H1 (cell line): ENCODE measurements around the gene INHA. TPM values are rescaled to one million over a fixed set of nuclear protein-coding genes. Genes with fewer than 3 reads are reported as not detected.

ENCODE experiments used
- CEBPB ChIP-seq: IDR thresholded peaks from 2 replicates; pipeline ENCODE4 v1.6.1; 2012; ENCODE audit warnings: low read depth, low read length
- CREB1 ChIP-seq: IDR thresholded peaks from 2 replicates; pipeline ENCODE4 v1.6.1; 2012; ENCODE audit warnings: inconsistent platforms
- CTBP2 ChIP-seq: IDR thresholded peaks from 2 replicates; pipeline ENCODE4 v1.7.0; 2011; ENCODE audit warnings: borderline replicate concordance, mild to moderate bottlenecking, moderate library complexity, mixed read lengths, low read length; ENCODE audit not compliant: insufficient read depth, insufficient read length
- FOSL1 ChIP-seq: IDR thresholded peaks from 2 replicates; pipeline ENCODE4 v1.6.1; 2011; ENCODE audit warnings: mild to moderate bottlenecking, low read depth, low read length, moderate library complexity; ENCODE audit not compliant: insufficient read depth
- GTF2F1 ChIP-seq: IDR thresholded peaks from 2 replicates; pipeline ENCODE4 v1.6.1; 2012; ENCODE audit warnings: low read depth, low read length, improper control_type of control experiment, borderline replicate concordance
- JUND ChIP-seq: IDR thresholded peaks from 2 replicates; pipeline ENCODE4 v1.6.1; 2011; ENCODE audit warnings: mild to moderate bottlenecking, improper control_type of control experiment, low read length
- NRF1 ChIP-seq: IDR thresholded peaks from 2 replicates; pipeline ENCODE4 v1.6.1; 2011; ENCODE audit warnings: mild to moderate bottlenecking, low read depth, low read length, improper control_type of control experiment
- TEAD4 ChIP-seq: IDR thresholded peaks from 2 replicates; pipeline ENCODE4 v1.6.1; 2012; ENCODE audit warnings: low read depth, low read length, inconsistent platforms, mixed read lengths
- polyA plus RNA-seq, 7 experiments: library from polyadenylated mRNA; depleted of rRNA in 3 of 7; stranded (reverse) in 5 of 7; unstranded in 2 of 7; fragments of >200 nt in 5 of 7; fragments of 200-250 nt in 2 of 7; gene quantifications; 1 replicate in 5 of 7; 2 replicates in 1 of 7; 4 replicates in 1 of 7; pipeline versions ENCODE4 v1.2.1 to v1.2.3, GENCODE V29; 2011 to 2013; ENCODE audit warnings: missing spikeins in 2 of 7, mixed read lengths in 2 of 7
- total RNA-seq: library from RNA; stranded (reverse); fragmentation: NEBNext Ultra II Directional; extraction: Animal tissue kit (Norgen Biotek cat#: 25700); gene quantifications from 2 replicates; pipeline ENCODE4 v1.2.1, GENCODE V29; 2021

Gene INHA
- total and polyA plus RNA-seq, 2 of the 8 experiments (the other 6 are each of a cell fraction or from before 2014, with no cell fraction given) = 0.65 to 2.7 TPM

DNA sequence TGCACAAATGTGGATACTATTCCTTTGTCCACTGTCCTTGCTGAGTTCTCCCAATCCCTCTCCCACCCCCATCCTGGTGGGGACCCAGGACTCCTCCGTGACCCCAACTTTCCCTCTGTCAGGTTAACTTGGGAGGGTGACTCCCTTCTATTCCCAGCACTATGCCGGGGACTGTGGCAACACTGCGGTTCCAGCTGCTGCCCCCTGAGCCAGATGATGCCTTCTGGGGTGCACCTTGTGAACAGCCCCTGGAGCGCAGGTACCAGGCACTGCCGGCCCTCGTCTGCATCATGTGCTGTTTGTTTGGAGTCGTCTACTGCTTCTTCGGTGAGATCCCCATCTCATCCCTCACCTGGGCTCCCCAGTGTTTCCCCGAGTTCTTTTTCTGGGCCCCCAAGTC lies 27.5 kb upstream of the INHA start (continued):
- no peak for TF ChIP-seq FOSL1
- no peak for TF ChIP-seq CTBP2
- TF ChIP-seq JUND = no peak
- no peak for TF ChIP-seq NRF1
- no peak for TF ChIP-seq CREB1
- no peak for TF ChIP-seq CEBPB
- TF ChIP-seq GTF2F1 = no peak
- TF ChIP-seq TEAD4 = no peak
- TF ChIP-seq, all 59 proteins: peak for 0
